BLaER1 treated with 17β-estradiol and CSF1 and Interleukin-3, amounts not matched to agents 10 nM and 100 nM (cell line): ENCODE results near the gene NAT14.
A peak's percentile ranks its signal among the peaks of the same experiment; 100 is the strongest.

ENCODE experiments used
- H3K27ac ChIP-seq, 11 experiments: shearing (Covaris generic); formaldehyde crosslinking; 2 replicates each; pipeline ENCODE4 v1.8.1; 2022
- H3K27me3 ChIP-seq, 11 experiments: shearing (Covaris generic); formaldehyde crosslinking; 2 replicates each; pipeline ENCODE4 v1.8.1; 2022
- H3K36me3 ChIP-seq, 11 experiments: shearing (Covaris generic); formaldehyde crosslinking; 2 replicates each; pipeline ENCODE4 v1.8.1; 2022
- H3K4me1 ChIP-seq, 10 experiments: shearing (Covaris generic); formaldehyde crosslinking; 2 replicates each; pipeline ENCODE4 v1.8.1; 2022
- H3K4me2 ChIP-seq, 11 experiments: shearing (Covaris generic); formaldehyde crosslinking; 2 replicates each; pipeline ENCODE4 v1.8.1; 2022
- H3K4me3 ChIP-seq, 10 experiments: shearing (Covaris generic); formaldehyde crosslinking; 2 replicates each; pipeline ENCODE4 v1.8.1; 2022
- H3K9ac ChIP-seq, 11 experiments: shearing (Covaris generic); formaldehyde crosslinking; 2 replicates each; pipeline ENCODE4 v1.8.1; 2022
- H3K9me3 ChIP-seq, 11 experiments: shearing (Covaris generic); formaldehyde crosslinking; replicated peaks in 1 of 11; 2 replicates each; pipeline ENCODE4 v1.8.1; 2022
- H4K20me1 ChIP-seq, 11 experiments: shearing (Covaris generic); formaldehyde crosslinking; 2 replicates each; pipeline ENCODE4 v1.8.1; 2022
- Cebpa-rat ChIP-seq, 11 experiments: shearing (Covaris generic); IDR thresholded peaks; 2 replicates each; pipeline ENCODE4 v1.8.1; 2022

Gene NAT14

DNA sequence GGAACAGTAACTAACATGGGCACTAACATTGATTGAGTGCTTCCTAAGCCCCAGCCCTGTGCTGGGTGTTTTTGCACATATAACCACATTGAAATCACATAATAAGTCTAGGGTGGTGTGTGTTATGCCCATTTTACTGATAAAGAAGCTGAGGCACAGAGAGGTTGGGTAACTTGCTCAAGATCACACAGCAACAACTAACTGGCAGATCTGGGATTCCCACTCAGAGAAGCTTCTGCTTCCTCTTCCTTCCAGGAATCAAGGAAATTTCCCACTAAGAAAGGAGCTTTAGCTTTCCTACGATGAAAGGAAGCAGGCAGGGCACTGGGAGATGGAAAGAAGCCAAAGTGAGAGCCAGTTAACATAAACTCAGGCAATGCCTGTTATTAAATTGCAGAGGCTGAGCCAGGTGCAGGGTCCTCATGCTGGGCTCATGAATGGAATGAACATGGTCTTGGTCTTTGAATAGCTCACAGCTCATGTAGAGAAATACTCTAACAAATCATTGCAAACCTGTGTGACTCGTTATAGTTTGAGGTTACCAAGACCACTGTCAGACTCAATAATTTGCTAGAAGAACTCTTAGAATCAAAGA, 13.4 kb downstream of the NAT14 start:
- Histone ChIP-seq H3K36me3 (no peaks in the 10 kb centered on the region), H3K27me3 (no peaks in the 10 kb centered on the region), H4K20me1 (no peaks in the 10 kb centered on the region), H3K4me3 (no peak overlapping the region), H3K9me3 (peaks cover 0 to 3% (median 0%) of the 10 kb centered on the region in 11 experiments; a peak in 1 of 22 replicates), H3K9ac (no peak overlapping the region), H3K4me2 (peak overlapping the region in 1 of 11 experiments; percentile 7; a peak in 1 of 22 replicates), H3K4me1 (peaks cover 10 to 32% (median 16%) of the 10 kb centered on the region in 10 experiments), H3K27ac (no peak overlapping the region)
- TF ChIP-seq Cebpa-rat (IDR thresholded peaks at IDR 0.05), result no peak

DNA sequence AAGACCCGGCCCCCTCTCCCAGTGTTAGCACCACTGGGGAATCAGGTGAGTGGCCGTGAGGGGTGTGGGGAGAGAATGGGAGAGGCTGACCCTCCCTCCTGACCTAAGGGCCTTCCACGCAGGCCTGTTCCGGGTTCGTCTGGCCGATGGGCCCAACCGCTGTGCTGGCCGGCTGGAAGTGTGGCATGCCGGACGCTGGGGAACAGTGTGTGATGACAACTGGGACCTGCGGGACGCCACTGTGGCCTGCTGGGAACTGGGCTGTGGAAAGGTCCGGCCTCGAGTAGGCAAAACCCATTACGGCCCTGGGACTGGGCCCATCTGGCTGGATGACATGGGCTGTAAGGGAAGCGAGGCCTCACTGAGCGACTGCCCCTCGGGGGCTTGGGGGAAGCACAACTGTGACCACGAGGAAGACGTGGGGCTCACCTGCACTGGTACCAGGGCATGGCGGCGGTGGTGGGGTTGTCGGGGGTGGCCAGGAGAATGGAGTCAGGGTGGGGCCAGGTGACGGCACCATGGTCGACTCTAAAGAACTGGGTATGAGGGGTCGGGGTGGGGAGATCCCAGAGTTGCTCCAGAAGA, 15.5 kb downstream of the NAT14 start:
- H3K9ac ChIP-seq, result no peak overlapping the region
- H4K20me1 ChIP-seq, result no peaks in the 10 kb centered on the region
- H3K9me3 ChIP-seq, result peaks cover 0 to 4% (median 0%) of the 10 kb centered on the region in 11 experiments; a peak in 1 of 22 replicates
- H3K4me1 ChIP-seq, result peaks cover 7 to 36% (median 16%) of the 10 kb centered on the region in 10 experiments; a peak in 19 of 20 replicates
- H3K27me3 ChIP-seq, result no peaks in the 10 kb centered on the region
- no peak overlapping the region for H3K27ac ChIP-seq
- no peak for TF ChIP-seq Cebpa-rat (IDR thresholded peaks at IDR 0.05)
- H3K4me3 ChIP-seq, result no peak overlapping the region
- peak overlapping the region in 5 of 11 experiments; percentile 7 to 35 (median 29); a peak in 5 of 22 replicates for H3K4me2 ChIP-seq
- no peaks in the 10 kb centered on the region for H3K36me3 ChIP-seq

DNA sequence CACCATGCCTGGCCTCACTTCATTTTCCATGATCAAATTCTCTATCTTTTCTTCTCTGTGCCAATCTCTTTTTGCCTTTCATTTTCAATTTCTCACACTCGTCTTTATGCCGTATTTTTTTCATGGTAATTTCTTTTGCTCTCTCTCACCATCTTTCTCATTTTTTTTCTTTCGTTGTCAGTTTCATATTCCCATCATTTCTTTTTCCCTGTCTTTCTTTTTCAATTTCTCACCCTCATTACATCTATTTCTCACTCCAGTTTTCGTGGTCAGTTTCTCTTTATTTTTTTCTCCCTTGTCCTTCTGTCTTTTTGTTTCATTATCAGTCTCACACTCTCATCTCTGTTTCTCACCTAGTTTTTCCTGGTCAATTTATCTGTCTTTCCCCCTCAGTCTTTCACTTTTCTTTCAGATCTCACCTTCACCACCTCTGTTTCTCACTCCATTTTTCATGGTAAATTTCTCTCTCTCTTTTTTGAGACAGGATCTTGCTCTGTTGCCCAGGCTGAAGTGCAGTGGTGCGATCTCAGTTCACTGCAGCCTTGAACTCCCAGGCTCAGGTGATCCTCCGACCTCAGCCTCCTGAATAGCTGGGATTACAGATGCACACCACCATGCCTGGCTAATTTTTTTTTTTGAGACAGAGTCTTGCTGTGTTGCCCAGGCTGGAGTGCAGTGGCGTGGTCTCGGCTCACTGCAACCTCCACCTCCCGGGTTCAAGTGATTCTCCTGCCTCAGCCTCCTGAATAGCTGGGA, 17.4 kb downstream of the NAT14 start:
- Histone ChIP-seq H4K20me1 (no peaks in the 10 kb centered on the region), H3K27ac (no peak overlapping the region), H3K4me3 (no peak overlapping the region), H3K4me2 (no peak overlapping the region), H3K9ac (no peak overlapping the region), H3K27me3 (no peaks in the 10 kb centered on the region), H3K4me1 (peaks cover 7 to 35% (median 16%) of the 10 kb centered on the region in 10 experiments; a peak in 19 of 20 replicates), H3K36me3 (no peaks in the 10 kb centered on the region), H3K9me3 (peaks cover 0 to 4% (median 0%) of the 10 kb centered on the region in 11 experiments; a peak in 1 of 22 replicates)
- no peak for TF ChIP-seq Cebpa-rat (IDR thresholded peaks at IDR 0.05)

DNA sequence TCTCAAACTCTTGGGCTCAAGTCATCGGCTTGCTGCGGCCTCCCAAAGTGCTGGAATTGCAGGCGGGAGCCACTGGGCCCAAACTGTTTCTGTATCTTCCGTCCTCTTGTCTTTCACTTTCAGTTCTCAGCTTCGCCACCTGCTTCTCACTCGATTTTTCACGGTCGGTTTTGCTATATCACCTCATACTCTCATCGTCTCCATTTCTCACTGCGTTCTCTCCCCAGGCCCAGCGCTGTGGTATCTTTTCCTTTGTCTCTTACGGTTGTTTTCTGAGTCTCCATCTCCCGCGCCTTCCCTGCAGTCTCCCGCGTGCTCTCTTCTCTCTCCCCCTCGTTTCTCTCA, 18.1 kb downstream of the NAT14 start:
- no peaks in the 10 kb centered on the region for H3K27me3 ChIP-seq
- peak overlapping the region in 8 of 11 experiments; percentile 53 to 76 (median 64); a peak in 14 of 22 replicates for H3K27ac ChIP-seq
- no peaks in the 10 kb centered on the region for H3K36me3 ChIP-seq
- peaks cover 0 to 4% (median 0%) of the 10 kb centered on the region in 11 experiments; a peak in 1 of 22 replicates for H3K9me3 ChIP-seq
- peak overlapping the region; percentile 40 to 77 (median 65); a peak in 21 of 22 replicates for H3K4me2 ChIP-seq
- H3K4me3 ChIP-seq, result peak overlapping the region in 5 of 10 experiments; percentile 53 to 72 (median 62); a peak in 6 of 20 replicates
- no peaks in the 10 kb centered on the region for H4K20me1 ChIP-seq
- H3K4me1 ChIP-seq, result peaks cover 7 to 39% (median 16%) of the 10 kb centered on the region in 10 experiments; a peak in 19 of 20 replicates
- peak overlapping the region in 7 of 11 experiments; percentile 55 to 79 (median 75); a peak in 13 of 22 replicates for H3K9ac ChIP-seq
- TF ChIP-seq Cebpa-rat (IDR thresholded peaks at IDR 0.05), result no peak

DNA sequence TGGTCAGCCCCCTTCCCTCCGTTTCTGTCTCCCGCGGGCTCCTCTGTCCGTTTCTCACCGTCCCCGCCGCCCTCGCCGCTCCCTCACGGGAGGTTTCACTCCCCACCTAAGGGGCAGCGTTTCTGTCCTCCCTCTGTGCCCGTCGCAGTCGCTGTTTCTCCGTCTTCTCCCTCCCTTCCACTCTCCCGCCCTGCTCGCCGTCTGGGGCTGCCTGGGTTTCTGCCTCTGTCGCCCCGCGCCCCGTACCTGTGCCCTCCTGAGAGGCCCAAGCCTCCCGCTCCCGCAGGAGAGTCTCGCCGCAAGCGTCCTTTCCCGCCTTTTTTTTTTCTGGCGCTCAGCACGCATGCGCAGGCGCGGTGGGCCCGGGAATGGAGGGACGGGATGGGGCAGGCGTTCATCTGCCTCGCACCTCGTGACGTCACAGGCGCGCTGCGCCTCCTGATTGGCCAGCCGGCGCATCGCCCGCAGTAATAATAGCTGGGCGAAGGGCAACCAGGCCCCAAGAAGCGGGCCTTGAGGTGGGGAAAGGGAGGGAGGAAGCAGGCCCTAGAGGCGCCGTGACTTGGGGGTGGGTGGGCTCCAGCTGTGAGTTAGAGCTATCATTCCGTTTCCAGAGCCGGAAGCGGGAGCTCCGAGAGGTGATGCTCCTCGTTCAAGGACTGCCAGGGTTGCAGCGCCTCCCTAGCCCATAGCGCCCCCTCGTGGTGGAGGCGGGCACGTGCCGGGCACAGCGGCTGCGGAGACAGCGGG, 18.7 kb downstream of the NAT14 start:
- peak overlapping the region in 10 of 11 experiments; percentile 29 to 79 (median 72); a peak in 18 of 22 replicates for H3K9ac ChIP-seq
- peak overlapping the region in 9 of 11 experiments; percentile 44 to 76 (median 62); a peak in 16 of 22 replicates for H3K27ac ChIP-seq
- H3K4me3 ChIP-seq, result peak overlapping the region; percentile 46 to 72 (median 56)
- H3K4me2 ChIP-seq, result peak overlapping the region; percentile 40 to 77 (median 65)
- H3K27me3 ChIP-seq, result no peaks in the 10 kb centered on the region
- peaks cover 4 to 42% (median 18%) of the 10 kb centered on the region in 10 experiments; a peak in 19 of 20 replicates for H3K4me1 ChIP-seq
- H4K20me1 ChIP-seq, result no peaks in the 10 kb centered on the region
- H3K36me3 ChIP-seq, result no peaks in the 10 kb centered on the region
- no peak for TF ChIP-seq Cebpa-rat (IDR thresholded peaks at IDR 0.05)
- peaks cover 0 to 4% (median 0%) of the 10 kb centered on the region in 11 experiments; a peak in 1 of 22 replicates for H3K9me3 ChIP-seq

DNA sequence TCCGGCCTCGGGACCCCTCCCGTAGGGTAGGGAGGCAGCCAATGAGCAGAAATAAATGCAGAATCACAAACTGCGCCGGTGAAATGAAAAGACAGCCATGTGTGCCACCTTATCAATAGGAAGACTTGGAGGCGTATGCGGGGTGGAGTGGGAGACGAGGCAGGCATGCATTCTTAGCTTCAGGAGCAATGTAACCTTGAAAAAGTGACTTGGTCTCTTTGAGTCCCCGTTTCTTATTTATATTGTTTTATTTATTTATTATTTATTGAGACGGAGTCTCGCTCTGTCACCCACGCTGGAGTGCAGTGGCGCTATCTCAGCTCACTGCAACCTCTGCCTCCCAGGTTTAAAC, 19.2 kb downstream of the NAT14 start:
- H3K4me2 ChIP-seq, result peak overlapping the region; percentile 40 to 77 (median 65); a peak in 21 of 22 replicates
- H3K27me3 ChIP-seq, result no peaks in the 10 kb centered on the region
- no peaks in the 10 kb centered on the region for H4K20me1 ChIP-seq
- no peaks in the 10 kb centered on the region for H3K36me3 ChIP-seq
- H3K9ac ChIP-seq, result peak overlapping the region in 9 of 11 experiments; percentile 29 to 79 (median 75); a peak in 12 of 22 replicates
- TF ChIP-seq Cebpa-rat (IDR thresholded peaks at IDR 0.05), result no peak
- peak overlapping the region in 3 of 11 experiments; percentile 53 to 73 (median 59); a peak in 4 of 22 replicates for H3K27ac ChIP-seq
- peaks cover 0 to 47% (median 20%) of the 10 kb centered on the region in 10 experiments; a peak in 17 of 20 replicates for H3K4me1 ChIP-seq
- peaks cover 0 to 4% (median 0%) of the 10 kb centered on the region in 11 experiments; a peak in 1 of 22 replicates for H3K9me3 ChIP-seq
- peak overlapping the region; percentile 46 to 72 (median 56); a peak in 17 of 20 replicates for H3K4me3 ChIP-seq

DNA sequence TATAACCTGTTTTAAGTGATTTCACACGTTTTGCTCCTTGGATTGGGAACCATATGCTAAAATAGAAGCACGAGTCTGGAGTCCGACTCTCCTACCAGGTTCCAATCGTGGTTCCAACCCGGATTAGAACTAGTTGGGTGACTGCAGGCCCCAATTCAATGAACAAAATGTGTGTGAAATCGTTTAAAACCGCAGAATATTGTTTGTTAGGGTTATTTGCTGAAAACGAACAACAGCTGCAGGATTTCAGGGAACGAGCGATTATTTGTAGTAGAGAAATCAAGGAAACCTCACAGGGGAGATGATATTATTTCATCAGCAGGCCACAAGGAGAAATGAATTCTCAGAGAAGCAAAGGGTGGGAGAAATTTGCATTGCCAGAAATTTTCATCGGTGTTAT, 20.0 kb downstream of the NAT14 start:
- Histone ChIP-seq H3K9ac (no peak overlapping the region), H3K27ac (no peak overlapping the region), H3K9me3 (peaks cover 0 to 4% (median 0%) of the 10 kb centered on the region in 11 experiments; a peak in 1 of 22 replicates), H3K27me3 (no peaks in the 10 kb centered on the region), H3K4me3 (no peak overlapping the region), H4K20me1 (no peaks in the 10 kb centered on the region), H3K36me3 (no peaks in the 10 kb centered on the region), H3K4me2 (no peak overlapping the region), H3K4me1 (peaks cover 1 to 45% (median 20%) of the 10 kb centered on the region in 10 experiments)
- no peak for TF ChIP-seq Cebpa-rat (IDR thresholded peaks at IDR 0.05)

DNA sequence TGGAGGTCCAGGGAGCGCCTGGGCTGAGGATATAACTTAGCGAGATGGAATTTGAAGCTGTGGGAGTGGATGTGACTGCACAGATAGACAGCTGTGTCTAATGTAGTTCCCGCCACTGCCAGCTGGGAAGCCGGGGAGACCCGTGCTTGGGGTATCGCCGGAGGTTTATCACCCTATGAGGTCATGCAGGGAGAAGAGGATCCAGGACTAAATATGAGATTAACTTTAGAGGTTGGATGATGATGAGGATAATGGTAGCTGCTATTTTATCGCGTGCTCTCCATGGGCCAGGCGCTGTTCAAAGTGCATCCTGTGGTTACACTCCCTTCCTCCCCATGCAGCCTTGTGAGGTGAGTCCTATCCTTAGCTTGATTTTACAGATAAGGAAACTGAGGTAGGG, 23.1 kb downstream of the NAT14 start:
- TF ChIP-seq Cebpa-rat (IDR thresholded peaks at IDR 0.05), result no peak
- Histone ChIP-seq H3K9me3 (peaks cover 0 to 4% (median 0%) of the 10 kb centered on the region in 11 experiments; a peak in 1 of 22 replicates), H3K4me3 (no peak overlapping the region), H3K27ac (no peak overlapping the region), H3K27me3 (no peaks in the 10 kb centered on the region), H3K4me1 (peaks cover 11 to 47% (median 34%) of the 10 kb centered on the region in 10 experiments), H3K36me3 (no peaks in the 10 kb centered on the region), H3K9ac (0 out of 22 replicates have a peak overlapping the region, but pooled peaks of 1 of the 11 experiments have one; percentile 13), H3K4me2 (no peak overlapping the region; a peak in 1 of 22 replicates), H4K20me1 (no peaks in the 10 kb centered on the region)
